Stomach (tissue), 9 donors: ENCODE results near the gene ANXA2R. TPM values are rescaled to one million over a fixed set of nuclear protein-coding genes. Genes with fewer than 3 reads are reported as not detected.

Source experiments
- DNase-seq, 2 donors: peaks; one replicate each; pipeline versions ENCODE4 v3.0.0 to v3.0.0-alpha.2; 2013 to 2019
- H3K27ac ChIP-seq, 5 donors: fragments of 200-600 bp in 4 of 5; sonication (generic) in 4 of 5; one replicate each; pipeline ENCODE4 v1.5.1; 2013 to 2019; ENCODE audit warnings: mild to moderate bottlenecking in 1 of 5, moderate library complexity in 1 of 5
- H3K27me3 ChIP-seq, 3 donors: fragments of 200-600 bp; sonication (generic); one replicate each; pipeline ENCODE4 v1.5.1; 2017 to 2019; ENCODE audit warnings: mixed run types in 1 of 3
- H3K36me3 ChIP-seq, 4 donors: fragments of 200-600 bp; sonication (generic); 1 replicate in 3 of 4; 2 replicates in 1 of 4; pipeline ENCODE4 v1.5.1; 2016 to 2019
- H3K4me1 ChIP-seq, 4 donors: fragments of 200-600 bp; sonication (generic); one replicate each; pipeline ENCODE4 v1.5.1; 2016 to 2019
- H3K4me3 ChIP-seq, 4 donors: fragments of 200-600 bp; sonication (generic) in 3 of 4; one replicate each; pipeline ENCODE4 v1.5.1; 2016 to 2019; ENCODE audit warnings: mild to moderate bottlenecking in 1 of 4
- H3K9me3 ChIP-seq, 4 donors: fragments of 200-600 bp; sonication (generic); one replicate each; pipeline ENCODE4 v1.5.1; 2016 to 2019
- CTCF ChIP-seq, 7 experiments: fragments of 450-650 bp in 4 of 7; fragments of 200-600 bp in 3 of 7; sonication (generic) in 3 of 7; IDR thresholded peaks; one replicate each; pipeline ENCODE4 v1.5.1; 2016 to 2019; ENCODE audit warnings: antibody characterized with exemption in 7 of 7, control low read depth in 2 of 7, mild to moderate bottlenecking in 1 of 7
- EP300 ChIP-seq: sonication (generic); formaldehyde crosslinking; IDR thresholded peaks from one replicate; pipeline ENCODE4 v1.6.1; 2017; ENCODE audit warnings: antibody characterized with exemption
- POLR2A ChIP-seq, 4 donors: fragments of 450-650 bp; IDR thresholded peaks; one replicate each; pipeline ENCODE4 v1.6.1; 2016; ENCODE audit warnings: antibody characterized with exemption in 4 of 4, control low read depth in 2 of 4, mild to moderate bottlenecking in 1 of 4, moderate library complexity in 1 of 4
- POLR2AphosphoS5 ChIP-seq, 3 donors: sonication (generic); formaldehyde crosslinking; IDR thresholded peaks; one replicate each; pipeline ENCODE4 v1.6.1; 2016; ENCODE audit warnings: antibody characterized with exemption in 3 of 3
- WGBS, 5 donors: extraction: QIAGEN DNeasy Blood & Tissue Kit in 3 of 5; methylation state at CpG; one replicate each; pipeline versions ENCODE4 v1.1.5 to v1.1.7; 2013 to 2018; 5-methylcytosine and 5-hydroxymethylcytosine counted together
- intact Hi-C: fragments of 100-400 bp; cut with DNase I; formaldehyde crosslinking; loops from one replicate; pipeline ENCODE4 v1.15.1; 2023; ENCODE audit warnings: low total_unique reads
- polyA plus RNA-seq, 3 donors: library from polyadenylated mRNA; stranded (reverse); fragments of 200-250 nt; gene quantifications; one replicate each; pipeline ENCODE4 v1.2.3, GENCODE V29; 2013
- total RNA-seq, 5 donors: library from RNA; depleted of rRNA; stranded (reverse); fragments of >200 nt; gene quantifications; one replicate each; pipeline versions ENCODE4 v1.1.0 to v1.2.3, GENCODE V29; 2014 to 2016
- donor health status: healthy with polysubstance abuse.
- donor health status: Bipolar disorder and iron deficiency.
- donor health status: healthy.

Gene ANXA2R
- total and polyA plus RNA-seq, 8 donors: 0.76 to 7.5 (median 2.2) TPM; not detected in 1

- Histone ChIP-seq H3K4me3 (no peak overlapping the region), H3K27ac (no peak overlapping the region), H3K27me3 (no peaks in the 10 kb centered on the region), H3K4me1 (no peaks in the 10 kb centered on the region), H3K9me3 (no peaks in the 10 kb centered on the region), H3K36me3 (peaks cover 0 to 15% (median 7%) of the 10 kb centered on the region in 4 donors)
- no peak for TF ChIP-seq POLR2A (IDR thresholded peaks at IDR 0.05)
- TF ChIP-seq EP300: no peak
- TF ChIP-seq POLR2AphosphoS5 (IDR thresholded peaks at IDR 0.05): no peak
- no peak for TF ChIP-seq CTCF (IDR thresholded peaks at IDR 0.05)
- intact Hi-C loops: no loop called here
- WGBS, 5 donors: 83 to 97% (median 93%) methylated on average over 2 of the region's 2 CpGs
- no peak for DNase-seq
Observed at GRCh38 chr5:43051684-43052083, 11.6 kb upstream of the ANXA2R start.

DNA sequence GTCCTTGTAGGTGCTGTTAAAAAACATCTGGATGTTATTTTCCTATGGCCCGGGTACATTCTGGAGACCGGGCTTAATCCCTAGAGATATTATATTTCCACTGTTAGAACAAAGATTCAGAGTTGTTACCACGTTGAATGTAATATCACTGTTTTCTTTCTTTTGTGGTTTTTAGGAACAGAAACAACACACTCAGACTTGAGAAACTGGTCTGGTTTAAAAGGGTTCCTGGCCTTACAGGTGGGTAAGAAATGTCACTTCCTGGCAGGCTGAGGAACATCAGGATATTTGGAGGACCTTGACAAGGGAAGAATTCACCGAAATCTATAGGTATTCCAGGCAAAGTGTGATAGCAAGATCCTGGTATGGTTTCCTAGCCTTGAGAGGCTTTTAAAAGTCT, 10.3 kb upstream of the ANXA2R start:
- intact Hi-C loops: no loop called here
- WGBS, 5 donors: 55 to 72% (median 64%) methylated on average over 4 of the region's 4 CpGs
- no peaks in the 10 kb centered on the region for H3K9me3 ChIP-seq

DNA sequence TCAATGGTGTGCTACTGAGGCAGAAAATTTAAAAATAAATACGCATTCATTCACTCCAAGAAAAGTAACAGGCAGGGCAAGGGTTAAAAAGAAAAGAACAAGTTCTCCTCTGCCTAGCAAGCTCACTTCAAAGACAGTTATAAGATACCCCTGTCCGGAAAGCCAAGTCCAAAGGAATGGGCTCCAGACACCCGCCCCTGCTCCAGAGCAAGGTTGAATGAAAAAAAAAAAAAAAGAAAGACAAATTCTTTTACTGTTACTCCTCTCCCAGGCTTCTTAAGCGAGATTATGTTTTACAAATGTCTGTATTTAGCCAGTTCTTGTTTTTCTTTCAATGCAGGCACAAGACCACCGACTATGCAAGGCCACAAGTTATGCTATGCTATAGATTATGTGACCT, 9.1 kb upstream of the ANXA2R start:
- DNase-seq: no peak
- Histone ChIP-seq H3K36me3 (peaks cover 0 to 15% (median 7%) of the 10 kb centered on the region in 4 donors), H3K27me3 (peaks cover 0 to 15% (median 0%) of the 10 kb centered on the region in 3 donors), H3K27ac (no peak overlapping the region), H3K4me3 (no peak overlapping the region), H3K9me3 (no peaks in the 10 kb centered on the region), H3K4me1 (peaks cover 0 to 12% (median 4%) of the 10 kb centered on the region in 4 donors)
- intact Hi-C loops: loop anchor here (10.0 kb wide), 1 partner anchor 56 kb away; no protein-coding TSS in a partner anchor
- WGBS, 5 donors: 80 to 91% (median 89%) methylated on average over 5 of the region's 5 CpGs
- TF ChIP-seq CTCF (IDR thresholded peaks at IDR 0.05): no peak
- no peak for TF ChIP-seq POLR2AphosphoS5 (IDR thresholded peaks at IDR 0.05)
- no peak for TF ChIP-seq EP300
- no peak for TF ChIP-seq POLR2A (IDR thresholded peaks at IDR 0.05)

More for the DNA sequence above, 10.3 kb upstream of the ANXA2R start:
- Histone ChIP-seq H3K27ac (no peak overlapping the region), H3K4me3 (no peak overlapping the region), H3K27me3 (peaks cover 0 to 3% (median 0%) of the 10 kb centered on the region in 3 donors), H3K36me3 (peaks cover 0 to 15% (median 7%) of the 10 kb centered on the region in 4 donors), H3K4me1 (peaks cover 0 to under 1% (median 0%) of the 10 kb centered on the region in 4 donors)
- DNase-seq: no peak
- TF ChIP-seq CTCF (IDR thresholded peaks at IDR 0.05) (no peak), EP300 (no peak), POLR2A (IDR thresholded peaks at IDR 0.05) (no peak), POLR2AphosphoS5 (IDR thresholded peaks at IDR 0.05) (no peak)

DNA sequence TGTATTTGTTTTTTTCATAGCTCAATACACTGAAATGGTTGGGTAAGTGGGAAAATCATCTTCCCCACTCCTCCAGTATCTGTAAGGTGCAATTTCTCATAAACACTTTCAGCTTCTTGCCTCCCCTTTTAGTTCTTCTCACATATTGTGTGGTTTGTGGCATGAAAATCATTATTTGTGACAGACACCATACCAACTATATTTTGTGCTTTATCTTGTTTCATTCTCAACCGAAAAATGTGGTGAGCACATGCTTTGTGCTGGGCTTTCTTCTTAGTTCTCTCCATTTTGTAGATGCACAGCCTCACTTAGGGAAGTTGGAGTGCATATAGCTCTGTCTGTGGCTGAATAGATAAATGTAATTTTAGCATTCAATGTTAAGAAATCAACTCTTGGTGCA, 6.4 kb upstream of the ANXA2R start:
- Histone ChIP-seq H3K9me3 (no peaks in the 10 kb centered on the region), H3K4me1 (peaks cover 0 to 30% (median 18%) of the 10 kb centered on the region in 4 donors), H3K27ac (no peak overlapping the region), H3K36me3 (peaks cover 0 to 14% (median 3%) of the 10 kb centered on the region in 4 donors), H3K27me3 (peaks cover 0 to 36% (median 0%) of the 10 kb centered on the region in 3 donors), H3K4me3 (no peak overlapping the region)
- no peak for TF ChIP-seq POLR2A (IDR thresholded peaks at IDR 0.05)
- TF ChIP-seq EP300: no peak
- TF ChIP-seq CTCF (IDR thresholded peaks at IDR 0.05): no peak
- no peak for TF ChIP-seq POLR2AphosphoS5 (IDR thresholded peaks at IDR 0.05)
- intact Hi-C loops: loop anchor here (10.0 kb wide), 1 partner anchor 58 kb away; no protein-coding TSS in a partner anchor
- 77 to 93% (median 86%) methylated on average over 1 of the region's 1 CpG for WGBS, 5 donors
- no peak for DNase-seq
